Superior temporal gyrus (tissue), 1 donor: ENCODE results near the gene TSPAN17.
A peak's percentile ranks its signal among the peaks of the same experiment; 100 is the strongest.

Experiments
- DNase-seq: peaks from one replicate; pipeline ENCODE4 v3.0.0-alpha.2; 2016; ENCODE audit errors: extremely low spot score

TSPAN17 gene

GRCh38 chr5:176660530-176660859 lies 13.2 kb downstream of the TSPAN17 start:
- no peak for DNase-seq

GRCh38 chr5:176660860-176661641 lies 13.8 kb downstream of the TSPAN17 start:
- peak; percentile 86 for DNase-seq

GRCh38 chr5:176661676-176662075 lies 14.4 kb downstream of the TSPAN17 start:
- DNase-seq, result no peak

GRCh38 chr5:176662371-176663333 lies 15.4 kb downstream of the TSPAN17 start:
- DNase-seq, result no peak

- DNase-seq, result no peak
These were observed 16.3 kb downstream of the TSPAN17 start for GRCh38 chr5:176663566-176663965.

GRCh38 chr5:176664479-176664878 lies 17.2 kb downstream of the TSPAN17 start:
- no peak for DNase-seq

- no peak for DNase-seq
These were observed 17.6 kb downstream of the TSPAN17 start for GRCh38 chr5:176664886-176665285.

- no peak for DNase-seq
These were observed 18.2 kb downstream of the TSPAN17 start for GRCh38 chr5:176665517-176665916.

- no peak for DNase-seq
These were observed 20.4 kb downstream of the TSPAN17 start for GRCh38 chr5:176667637-176668036.

GRCh38 chr5:176670449-176670848 lies 23.2 kb downstream of the TSPAN17 start:
- DNase-seq, result no peak

GRCh38 chr5:176671399-176671798 lies 24.1 kb downstream of the TSPAN17 start:
- DNase-seq, result no peak

GRCh38 chr5:176671890-176672747 lies 24.8 kb downstream of the TSPAN17 start:
- DNase-seq, result no peak

- no peak for DNase-seq
These were observed 26.6 kb downstream of the TSPAN17 start for GRCh38 chr5:176673651-176674583.

- no peak for DNase-seq
These were observed 27.5 kb downstream of the TSPAN17 start for GRCh38 chr5:176674799-176675198.

GRCh38 chr5:176675676-176676360 lies 28.5 kb downstream of the TSPAN17 start:
- no peak for DNase-seq

- DNase-seq, result no peak
These were observed 29.1 kb downstream of the TSPAN17 start for GRCh38 chr5:176676361-176676824.

- no peak for DNase-seq
These were observed 30.1 kb downstream of the TSPAN17 start for GRCh38 chr5:176677209-176677939.

GRCh38 chr5:176678584-176678983 lies 31.3 kb downstream of the TSPAN17 start:
- DNase-seq, result no peak
